ENCODE data around the gene AP2M1.

AP2M1 gene

GRCh38 chr3:184223946-184224345 lies 49.3 kb downstream of the AP2M1 start:
- no CpG with 5 or more reads among the region's 3 CpGs for WGBS (ENCODE audit: extremely low coverage, insufficient coverage, insufficient read length)
- no peak overlapping the region for H3K14ac ChIP-seq (ENCODE audit: low read length)
- no peaks in the 10 kb centered on the region for H3K36me3 ChIP-seq (ENCODE audit: control insufficient read depth in 1 of 2, insufficient read depth in 2 of 2, low read length in 2 of 2)

DNA sequence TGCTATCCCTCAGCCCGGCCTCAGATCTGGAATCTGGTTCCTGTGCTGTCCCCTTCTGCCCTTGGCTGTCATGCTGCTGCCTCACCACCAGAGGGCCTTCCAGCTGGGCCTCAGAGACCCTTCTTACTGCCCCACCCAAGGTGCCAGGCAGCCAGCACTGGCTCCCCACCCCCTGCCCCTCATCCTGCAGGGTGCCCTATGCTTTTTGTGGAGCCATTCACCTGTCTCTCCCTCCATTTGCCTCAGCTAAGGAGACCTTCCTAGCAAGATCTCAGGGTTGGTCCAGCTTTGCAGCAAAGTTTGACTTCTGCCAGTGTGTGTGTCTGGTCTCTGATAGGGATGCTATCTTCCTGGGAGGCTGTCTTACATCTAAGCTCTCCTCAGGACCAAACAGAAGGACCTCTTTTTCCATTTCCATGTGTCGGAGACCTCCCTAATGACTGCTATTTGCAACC lies 52.9 kb downstream of the AP2M1 start:
- peaks cover 6% of the 10 kb centered on the region in 2 experiments for H3K4me1 ChIP-seq (ENCODE audit: control insufficient read depth in 1 of 2, insufficient read depth in 2 of 2, low read length in 2 of 2)
- no peak overlapping the region for H3K14ac ChIP-seq (ENCODE audit: low read length)
- H3K9ac ChIP-seq (ENCODE audit: low read length) = no peak overlapping the region
- no peak overlapping the region for H3K23ac ChIP-seq (ENCODE audit: low read length)
- no peak overlapping the region for H4K12ac ChIP-seq (ENCODE audit: low read depth, low read length)
- H3K18ac ChIP-seq (ENCODE audit: low read length) = no peak overlapping the region
- H3K27me3 ChIP-seq (ENCODE audit: insufficient read depth, low read length) = peaks cover 46% of the 10 kb centered on the region
- H3K9me3 ChIP-seq (ENCODE audit: insufficient read depth, low read depth, low read length) = peaks cover 2% of the 10 kb centered on the region
- H3K27ac ChIP-seq (ENCODE audit: low read depth, low read length) = no peak overlapping the region
- no peak overlapping the region for H2AK5ac ChIP-seq (ENCODE audit: low read length)
- H3K4me2 ChIP-seq (ENCODE audit: low read length) = no peak overlapping the region
- peak in 1 of 2 donors; percentile 59 for DNase-seq
- no peak overlapping the region for H4K91ac ChIP-seq (ENCODE audit: low read depth, low read length)
- no peak overlapping the region for H2AFZ ChIP-seq (ENCODE audit: insufficient read depth, low read length, poor library complexity)
- no peak overlapping the region for H2BK120ac ChIP-seq (ENCODE audit: insufficient read depth, low read length, poor library complexity)
- WGBS (ENCODE audit: extremely low coverage, insufficient coverage, insufficient read length) = no CpG with 5 or more reads among the region's 2 CpGs
- H3K36me3 ChIP-seq (ENCODE audit: control insufficient read depth in 1 of 2, insufficient read depth in 2 of 2, low read length in 2 of 2) = no peaks in the 10 kb centered on the region
- no peak overlapping the region for H4K8ac ChIP-seq (ENCODE audit: low read depth, low read length)
- H2BK12ac ChIP-seq (ENCODE audit: low read length) = no peak overlapping the region
- no peak overlapping the region for H2BK5ac ChIP-seq (ENCODE audit: low read depth, low read length, poor library complexity)
- H3K79me2 ChIP-seq (ENCODE audit: control insufficient read depth, insufficient read depth, low read length, poor library complexity) = no peaks in the 10 kb centered on the region
- no peaks in the 10 kb centered on the region for H3K79me1 ChIP-seq (ENCODE audit: low read length)
- no peak overlapping the region for H3K4ac ChIP-seq (ENCODE audit: low read depth, low read length)
- H3K4me3 ChIP-seq (ENCODE audit: low read depth, low read length) = no peak overlapping the region

More at GRCh38 chr3:184223946-184224345, 49.3 kb downstream of the AP2M1 start:
- H3K23ac ChIP-seq (ENCODE audit: low read length) = no peak overlapping the region
- H3K18ac ChIP-seq (ENCODE audit: low read length) = no peak overlapping the region
- H2BK5ac ChIP-seq (ENCODE audit: low read depth, low read length, poor library complexity) = no peak overlapping the region
- no peak overlapping the region for H4K12ac ChIP-seq (ENCODE audit: low read depth, low read length)
- no peak overlapping the region for H3K4me3 ChIP-seq (ENCODE audit: low read depth, low read length)
- H3K4me1 ChIP-seq (ENCODE audit: control insufficient read depth in 1 of 2, insufficient read depth in 2 of 2, low read length in 2 of 2) = no peaks in the 10 kb centered on the region
- peaks cover 12% of the 10 kb centered on the region for H3K27me3 ChIP-seq (ENCODE audit: insufficient read depth, low read length)
- H3K4me2 ChIP-seq (ENCODE audit: low read length) = no peak overlapping the region
- no peak overlapping the region for H3K4ac ChIP-seq (ENCODE audit: low read depth, low read length)
- no peak overlapping the region for H2AFZ ChIP-seq (ENCODE audit: insufficient read depth, low read length, poor library complexity)
- H3K27ac ChIP-seq (ENCODE audit: low read depth, low read length) = no peak overlapping the region
- H2AK5ac ChIP-seq (ENCODE audit: low read length) = no peak overlapping the region
- H4K8ac ChIP-seq (ENCODE audit: low read depth, low read length) = no peak overlapping the region
- H3K79me1 ChIP-seq (ENCODE audit: low read length) = no peaks in the 10 kb centered on the region
- no peak overlapping the region for H2BK12ac ChIP-seq (ENCODE audit: low read length)
- no peak for DNase-seq
- no peak overlapping the region for H2BK120ac ChIP-seq (ENCODE audit: insufficient read depth, low read length, poor library complexity)
- H3K9ac ChIP-seq (ENCODE audit: low read length) = no peak overlapping the region
- no peaks in the 10 kb centered on the region for H3K79me2 ChIP-seq (ENCODE audit: control insufficient read depth, insufficient read depth, low read length, poor library complexity)
- H3K9me3 ChIP-seq (ENCODE audit: insufficient read depth, low read depth, low read length) = no peaks in the 10 kb centered on the region
- H4K91ac ChIP-seq (ENCODE audit: low read depth, low read length) = no peak overlapping the region

GRCh38 chr3:184228376-184229137 lies 53.9 kb downstream of the AP2M1 start:
- Histone ChIP-seq H2AK5ac (ENCODE audit: low read length) (no peak overlapping the region), H3K4ac (ENCODE audit: low read depth, low read length) (no peak overlapping the region), H2BK120ac (ENCODE audit: insufficient read depth, low read length, poor library complexity) (no peak overlapping the region), H4K12ac (ENCODE audit: low read depth, low read length) (no peak overlapping the region), H3K27ac (ENCODE audit: low read depth, low read length) (no peak overlapping the region), H3K9me3 (ENCODE audit: insufficient read depth, low read depth, low read length) (peaks cover 2% of the 10 kb centered on the region), H3K4me2 (ENCODE audit: low read length) (peak overlapping the region; percentile 72), H3K79me1 (ENCODE audit: low read length) (no peaks in the 10 kb centered on the region), H3K4me1 (ENCODE audit: control insufficient read depth in 1 of 2, insufficient read depth in 2 of 2, low read length in 2 of 2) (peaks cover 6% of the 10 kb centered on the region in 2 experiments), H3K79me2 (ENCODE audit: control insufficient read depth, insufficient read depth, low read length, poor library complexity) (no peaks in the 10 kb centered on the region), H3K4me3 (ENCODE audit: low read depth, low read length) (no peak overlapping the region), H3K9ac (ENCODE audit: low read length) (no peak overlapping the region), H3K14ac (ENCODE audit: low read length) (no peak overlapping the region), H4K8ac (ENCODE audit: low read depth, low read length) (no peak overlapping the region), H4K91ac (ENCODE audit: low read depth, low read length) (no peak overlapping the region), H3K27me3 (ENCODE audit: insufficient read depth, low read length) (peaks cover 51% of the 10 kb centered on the region), H2AFZ (ENCODE audit: insufficient read depth, low read length, poor library complexity) (no peak overlapping the region), H3K18ac (ENCODE audit: low read length) (no peak overlapping the region), H3K23ac (ENCODE audit: low read length) (no peak overlapping the region), H2BK5ac (ENCODE audit: low read depth, low read length, poor library complexity) (no peak overlapping the region), H2BK12ac (ENCODE audit: low read length) (no peak overlapping the region), H3K36me3 (ENCODE audit: control insufficient read depth in 1 of 2, insufficient read depth in 2 of 2, low read length in 2 of 2) (no peaks in the 10 kb centered on the region)
- no CpG with 5 or more reads among the region's 12 CpGs for WGBS (ENCODE audit: extremely low coverage, insufficient coverage, insufficient read length)
- no peak for DNase-seq

DNA sequence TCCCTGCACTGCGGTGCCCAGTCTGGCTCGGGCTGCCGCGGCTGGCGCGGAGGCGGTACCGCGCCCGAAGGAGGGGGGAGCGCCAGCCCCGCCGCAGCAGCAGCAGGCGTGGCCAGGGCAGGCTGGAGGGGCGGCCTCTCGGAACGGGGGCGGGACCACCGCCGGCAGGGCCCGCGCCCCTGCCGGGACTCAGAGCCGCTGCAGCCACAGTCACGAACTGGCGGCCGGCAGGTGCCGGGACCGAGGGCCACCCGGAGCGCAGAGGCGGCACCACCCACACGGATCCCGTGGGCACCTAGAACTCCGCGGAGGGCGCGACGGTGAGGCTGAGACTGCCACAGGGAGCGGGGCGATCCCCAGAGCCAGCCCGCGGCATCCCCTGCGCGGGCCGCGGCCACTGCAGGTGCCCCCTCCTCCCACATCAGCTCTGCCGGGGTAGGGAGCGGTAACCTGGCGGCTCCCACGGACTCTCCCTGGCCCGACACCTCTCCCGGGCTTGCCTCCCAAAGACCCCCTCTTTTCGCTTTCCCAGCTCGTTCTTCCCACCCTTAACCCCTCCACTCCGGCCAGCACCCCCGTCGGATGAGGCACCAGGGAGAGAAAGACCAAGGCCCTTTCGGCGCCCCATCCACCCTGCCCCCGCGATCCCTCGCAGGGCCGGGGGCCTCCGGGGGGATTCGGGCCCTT lies 54.9 kb downstream of the AP2M1 start, which contains the start of gene VWA5B2:
Gene VWA5B2, plus strand, starts transcription at position 192 of the 687 bp plus-strand sequence. CDS start 944 bp downstream, outside the sequence.
- Histone ChIP-seq H3K4me3 (ENCODE audit: low read depth, low read length) (peak within 1 kb of the TSS; percentile 58), H4K91ac (ENCODE audit: low read depth, low read length) (no peak within 1 kb of the TSS), H3K23ac (ENCODE audit: low read length) (no peak within 1 kb of the TSS), H3K27ac (ENCODE audit: low read depth, low read length) (no peak within 1 kb of the TSS), H3K27me3 (ENCODE audit: insufficient read depth, low read length) (peaks cover 51% of the 10 kb centered on the region), H3K9me3 (ENCODE audit: insufficient read depth, low read depth, low read length) (peaks cover 2% of the 10 kb centered on the region), H3K79me1 (ENCODE audit: low read length) (no peaks in the 10 kb centered on the region), H2AFZ (ENCODE audit: insufficient read depth, low read length, poor library complexity) (peak within 1 kb of the TSS; percentile 37), H4K8ac (ENCODE audit: low read depth, low read length) (no peak within 1 kb of the TSS), H3K4me1 (ENCODE audit: control insufficient read depth in 1 of 2, insufficient read depth in 2 of 2, low read length in 2 of 2) (peaks cover 6% of the 10 kb centered on the region in 2 experiments), H3K9ac (ENCODE audit: low read length) (no peak within 1 kb of the TSS), H3K18ac (ENCODE audit: low read length) (no peak within 1 kb of the TSS), H3K4ac (ENCODE audit: low read depth, low read length) (no peak within 1 kb of the TSS), H2AK5ac (ENCODE audit: low read length) (no peak within 1 kb of the TSS), H3K14ac (ENCODE audit: low read length) (no peak within 1 kb of the TSS), H4K12ac (ENCODE audit: low read depth, low read length) (no peak within 1 kb of the TSS), H3K36me3 (ENCODE audit: control insufficient read depth in 1 of 2, insufficient read depth in 2 of 2, low read length in 2 of 2) (no peaks in the 10 kb centered on the region), H2BK120ac (ENCODE audit: insufficient read depth, low read length, poor library complexity) (no peak within 1 kb of the TSS), H3K79me2 (ENCODE audit: control insufficient read depth, insufficient read depth, low read length, poor library complexity) (no peaks in the 10 kb centered on the region), H3K4me2 (ENCODE audit: low read length) (peak within 1 kb of the TSS; percentile 72), H2BK5ac (ENCODE audit: low read depth, low read length, poor library complexity) (no peak within 1 kb of the TSS), H2BK12ac (ENCODE audit: low read length) (no peak within 1 kb of the TSS)
- DNase-seq = peak; percentile 33 to 61
- no CpG with 5 or more reads among the region's 66 CpGs for WGBS (ENCODE audit: extremely low coverage, insufficient coverage, insufficient read length)
